GM12891 (cell line): ENCODE measurements around the gene SHMT1.

Experiments
- PAX5 ChIP-seq: IDR thresholded peaks from 2 replicates; pipeline ENCODE4 v1.6.1; 2011; ENCODE audit warnings: low read length, moderate library complexity, mild to moderate bottlenecking; ENCODE audit not compliant: insufficient read depth, severe bottlenecking
- POLR2A ChIP-seq: IDR thresholded peaks from 2 replicates; pipeline ENCODE4 v1.6.1; 2011; ENCODE audit warnings: low read depth, low read length, control low read depth
- POLR2AphosphoS5 ChIP-seq: IDR thresholded peaks from 2 replicates; pipeline ENCODE4 v1.6.1; 2011; ENCODE audit warnings: low read depth, low read length, control low read depth
- SPI1 ChIP-seq: IDR thresholded peaks from 2 replicates; pipeline ENCODE4 v1.6.1; 2011; ENCODE audit warnings: low read depth, low read length, control low read depth
- TAF1 ChIP-seq: IDR thresholded peaks from 2 replicates; pipeline ENCODE4 v1.6.1; 2011; ENCODE audit warnings: low read depth, low read length, control low read depth

GRCh38 chr17:18318771-18319450 is 44.4 kb downstream of the SHMT1 start:
- no peak for TF ChIP-seq POLR2A
- no peak for TF ChIP-seq TAF1
- TF ChIP-seq POLR2AphosphoS5 = no peak
- no peak for TF ChIP-seq SPI1
- no peak for TF ChIP-seq PAX5
